Neural cell (in vitro differentiated cells): ENCODE data around the gene OST4. TPM values are rescaled to one million over a fixed set of nuclear protein-coding genes. Genes with fewer than 3 reads are reported as not detected.

Experiments used
- H2AFZ ChIP-seq: fragments of 200-600, 300-800 bp; sonication (generic), shearing (Covaris generic); 2 replicates; pipeline ENCODE4 v1.6.0; 2014; ENCODE audit warnings: low read depth, mild to moderate bottlenecking, antibody characterized with exemption, low read length, moderate library complexity
- H3F3A ChIP-seq: fragments of 200-600 bp; shearing (Covaris generic); 2 replicates; pipeline ENCODE4 v1.6.1; 2016; ENCODE audit warnings: mild to moderate bottlenecking, moderate library complexity, mixed read lengths, antibody characterized with exemption, low read length; ENCODE audit not compliant: insufficient read depth, poor library complexity, severe bottlenecking
- H3K27ac ChIP-seq: fragments of 200-600, 300-800 bp; sonication (generic), shearing (Covaris generic); 2 replicates; pipeline ENCODE4 v1.5.1; 2014; ENCODE audit warnings: mild to moderate bottlenecking, low read length, moderate library complexity
- H3K27me3 ChIP-seq: fragments of 300-800, 200-600 bp; sonication (generic), shearing (Covaris generic); 2 replicates; pipeline ENCODE4 v1.6.0; 2014; ENCODE audit warnings: mild to moderate bottlenecking, low read depth, low read length, moderate library complexity; ENCODE audit not compliant: insufficient read depth
- H3K36me3 ChIP-seq: fragments of 300-800, 200-600 bp; sonication (generic), shearing (Covaris generic); 2 replicates; pipeline ENCODE4 v1.5.1; 2014; ENCODE audit warnings: mild to moderate bottlenecking, antibody characterized with exemption, low read length, moderate library complexity; ENCODE audit not compliant: insufficient read depth
- H3K4me2 ChIP-seq: fragments of 300-800, 200-600 bp; sonication (generic), shearing (Covaris generic); 2 replicates; pipeline ENCODE4 v1.6.0; 2014; ENCODE audit warnings: mild to moderate bottlenecking, low read length
- H3K4me3 ChIP-seq: fragments of 300-800, 200-600 bp; sonication (generic), shearing (Covaris generic); 2 replicates; pipeline ENCODE4 v1.5.1; 2014; ENCODE audit warnings: mild to moderate bottlenecking, low read length, moderate library complexity
- H3K79me2 ChIP-seq: fragments of 200-600 bp; shearing (Covaris generic); replicated peaks from 2 replicates; pipeline ENCODE4 v1.6.0; 2014; ENCODE audit warnings: mild to moderate bottlenecking, low read length, moderate library complexity; ENCODE audit not compliant: insufficient read depth
- H3K9ac ChIP-seq: fragments of 300-800, 200-600 bp; sonication (generic), shearing (Covaris generic); 2 replicates; pipeline ENCODE4 v1.6.1; 2016; ENCODE audit warnings: mild to moderate bottlenecking, low read length, mixed read lengths
- H3K9me2 ChIP-seq: fragments of 200-600 bp; shearing (Covaris generic); 2 replicates; pipeline ENCODE4 v1.6.1; 2016; ENCODE audit warnings: mild to moderate bottlenecking, low read length, mixed read lengths; ENCODE audit not compliant: insufficient read depth
- H3K9me3 ChIP-seq: fragments of 200-600, 300-800 bp; sonication (generic), shearing (Covaris generic); 2 replicates; pipeline ENCODE4 v1.6.1; 2016; ENCODE audit warnings: mild to moderate bottlenecking, mixed run types, low read length, moderate library complexity, mixed read lengths
- H4K20me1 ChIP-seq: fragments of 200-600 bp; shearing (Covaris generic); 2 replicates; pipeline ENCODE4 v1.6.1; 2016; ENCODE audit warnings: mild to moderate bottlenecking, mixed run types; ENCODE audit not compliant: insufficient read depth
- CTCF ChIP-seq: fragments of 450-650 bp; IDR thresholded peaks from 2 replicates; pipeline ENCODE4 v1.5.1; 2014; ENCODE audit warnings: antibody characterized with exemption, mild to moderate bottlenecking, moderate library complexity; ENCODE audit not compliant: poor library complexity, severe bottlenecking
- EP300 ChIP-seq: fragments of 450-650 bp; conservative IDR thresholded peaks from 2 replicates; pipeline ENCODE4 v1.6.1; 2014; ENCODE audit warnings: antibody characterized with exemption, mild to moderate bottlenecking, moderate library complexity; ENCODE audit not compliant: poor library complexity, severe bottlenecking
- EZH2 ChIP-seq: fragments of 200-600, 300-800 bp; shearing (Covaris generic), sonication (generic); IDR thresholded peaks from 2 replicates; pipeline ENCODE4 v1.6.1; 2014; ENCODE audit warnings: antibody characterized with exemption, low read length, borderline replicate concordance, mild to moderate bottlenecking; ENCODE audit not compliant: insufficient read depth, poor library complexity, severe bottlenecking
- MXI1 ChIP-seq: fragments of 450-650 bp; conservative IDR thresholded peaks from 2 replicates; pipeline ENCODE4 v1.6.1; 2014; ENCODE audit warnings: antibody characterized with exemption, mild to moderate bottlenecking; ENCODE audit not compliant: poor library complexity, severe bottlenecking
- POLR2AphosphoS5 ChIP-seq: IDR thresholded peaks from 2 replicates; pipeline ENCODE4 v1.6.1; 2012
- RAD21 ChIP-seq: fragments of 450-650 bp; conservative IDR thresholded peaks from 2 replicates; pipeline ENCODE4 v1.6.1; 2014; ENCODE audit warnings: antibody characterized with exemption, mild to moderate bottlenecking, moderate library complexity
- REST ChIP-seq: IDR thresholded peaks from 2 replicates; pipeline ENCODE4 v1.6.1; 2012; ENCODE audit warnings: borderline replicate concordance
- TAF1 ChIP-seq: IDR thresholded peaks from 2 replicates; pipeline ENCODE4 v1.6.1; 2012; ENCODE audit warnings: low read depth
- polyA plus RNA-seq: library from polyadenylated mRNA; depleted of rRNA; stranded (reverse); fragments of >200 nt; gene quantifications from 2 replicates; pipeline ENCODE4 v1.2.3, GENCODE V29; 2014

OST4 gene
- polyA plus RNA-seq, 1 donor from 2014 or later: 263 TPM

GRCh38 chr2:27024188-27024587, 47.3 kb downstream of the OST4 start:
- no peaks in the 10 kb centered on the region for H3K27me3 ChIP-seq
- H3K4me2 ChIP-seq: no peak overlapping the region
- no peaks in the 10 kb centered on the region for H3K9me3 ChIP-seq
- H3K27ac ChIP-seq: no peak overlapping the region
- peaks cover 6% of the 10 kb centered on the region for H4K20me1 ChIP-seq
- H3K9me2 ChIP-seq: no peaks in the 10 kb centered on the region
- TF ChIP-seq CTCF (no peak), RAD21 (no peak)
- H2AFZ ChIP-seq: no peak overlapping the region
- peaks cover 4% of the 10 kb centered on the region for H3K36me3 ChIP-seq
- no peak overlapping the region for H3K9ac ChIP-seq
- no peaks in the 10 kb centered on the region for H3K79me2 ChIP-seq
- H3K4me3 ChIP-seq: no peak overlapping the region
- H3F3A ChIP-seq: no peaks in the 10 kb centered on the region

GRCh38 chr2:27023740-27024139, 47.7 kb downstream of the OST4 start:
- TF ChIP-seq MXI1 (no peak), REST (no peak), RAD21 (no peak), EZH2 (no peak), POLR2AphosphoS5 (no peak), EP300 (no peak), CTCF (no peak), TAF1 (no peak)
- Histone ChIP-seq H3K9ac (no peak overlapping the region), H3K27ac (no peak overlapping the region), H4K20me1 (peaks cover 6% of the 10 kb centered on the region), H3K36me3 (peaks cover 4% of the 10 kb centered on the region), H3K79me2 (no peaks in the 10 kb centered on the region), H3F3A (no peaks in the 10 kb centered on the region), H2AFZ (no peak overlapping the region), H3K27me3 (no peaks in the 10 kb centered on the region), H3K4me2 (no peak overlapping the region), H3K9me3 (no peaks in the 10 kb centered on the region), H3K4me3 (no peak overlapping the region), H3K9me2 (no peaks in the 10 kb centered on the region)
